Hepatocyte (in vitro differentiated cells): ENCODE measurements around the gene EPPIN. TPM values are rescaled to one million over a fixed set of nuclear protein-coding genes. Genes with fewer than 3 reads are reported as not detected.

ENCODE experiments used
- DNase-seq: peaks from one replicate; pipeline ENCODE4 v3.0.0-alpha.2; 2016; ENCODE audit warnings: low spot score
- H2AFZ ChIP-seq: fragments of 200-600 bp; sonication (generic); 2 replicates; pipeline ENCODE4 v1.6.0; 2016; ENCODE audit warnings: antibody characterized with exemption, mild to moderate bottlenecking
- H3K27ac ChIP-seq: fragments of 200-600 bp; sonication (generic); 2 replicates; pipeline ENCODE4 v1.5.1; 2016; ENCODE audit warnings: mild to moderate bottlenecking
- H3K27me3 ChIP-seq: fragments of 200-600 bp; sonication (generic); 2 replicates; pipeline ENCODE4 v1.6.1; 2016
- H3K36me3 ChIP-seq: fragments of 200-600 bp; sonication (generic); replicated peaks from 2 replicates; pipeline ENCODE4 v1.5.1; 2016; ENCODE audit warnings: low read depth; ENCODE audit not compliant: insufficient read depth
- H3K4me1 ChIP-seq: fragments of 200-600 bp; sonication (generic); 2 replicates; pipeline ENCODE4 v1.5.1; 2016; ENCODE audit warnings: mild to moderate bottlenecking, moderate library complexity; ENCODE audit not compliant: insufficient read depth
- H3K4me2 ChIP-seq: fragments of 200-600 bp; sonication (generic); 2 replicates; pipeline ENCODE4 v1.6.0; 2016
- H3K4me3 ChIP-seq: fragments of 200-600 bp; sonication (generic); 2 replicates; pipeline ENCODE4 v1.5.1; 2016; ENCODE audit warnings: mild to moderate bottlenecking
- H3K79me2 ChIP-seq: fragments of 200-600 bp; sonication (generic); 2 replicates; pipeline ENCODE4 v1.6.0; 2017; ENCODE audit warnings: mild to moderate bottlenecking
- H3K9me2 ChIP-seq: fragments of 200-600 bp; sonication (generic); replicated peaks from 2 replicates; pipeline ENCODE4 v1.6.0; 2017; ENCODE audit warnings: mild to moderate bottlenecking; ENCODE audit not compliant: insufficient read depth
- H3K9me3 ChIP-seq: fragments of 200-600 bp; sonication (generic); 2 replicates; pipeline ENCODE4 v1.5.1; 2016; ENCODE audit warnings: low read depth, mild to moderate bottlenecking
- H4K20me1 ChIP-seq: fragments of 200-600 bp; sonication (generic); 2 replicates; pipeline ENCODE4 v1.6.0; 2016; ENCODE audit warnings: mild to moderate bottlenecking; ENCODE audit not compliant: insufficient read depth, poor library complexity, severe bottlenecking
- CTCF ChIP-seq: fragments of 200-600 bp; sonication (generic); IDR thresholded peaks from 2 replicates; pipeline ENCODE4 v1.5.1; 2016; ENCODE audit warnings: antibody characterized with exemption, mild to moderate bottlenecking; ENCODE audit not compliant: poor library complexity
- EZH2 ChIP-seq: fragments of 200-600 bp; sonication (generic); IDR thresholded peaks from 2 replicates; pipeline ENCODE4 v1.6.1; 2016; ENCODE audit warnings: antibody characterized with exemption, mild to moderate bottlenecking, borderline replicate concordance
- EZH2phosphoT487 ChIP-seq: fragments of 200-600 bp; sonication (generic); IDR thresholded peaks from one replicate; pipeline ENCODE4 v1.6.1; 2018; ENCODE audit warnings: antibody characterized with exemption, mild to moderate bottlenecking, low read depth, moderate library complexity; ENCODE audit not compliant: unreplicated experiment, severe bottlenecking
- WGBS: methylation state at CpG from one replicate; pipeline ENCODE4 v1.1.6; 2016; ENCODE audit warnings: low lambda C conversion rate; ENCODE audit errors: missing lambda C conversion rate; 5-methylcytosine and 5-hydroxymethylcytosine counted together
- polyA plus RNA-seq: library from polyadenylated mRNA; unstranded; fragments of >200 nt; fragmentation: Nextera tagmentation; extraction: Ambion mirVana; gene quantifications from 2 replicates; pipeline ENCODE4 v1.2.1, GENCODE V29; 2016
- total RNA-seq: library from RNA; depleted of rRNA; stranded (reverse); fragments of >200 nt; gene quantifications from 2 replicates; pipeline ENCODE4 v1.2.3, GENCODE V29; 2014

Gene EPPIN
- total and polyA plus RNA-seq, 2 experiments from 2014 or later = not detected

GRCh38 chr20:45527294-45527693 lies 19.9 kb downstream of the EPPIN start:
- Histone ChIP-seq H3K79me2 (no peaks in the 10 kb centered on the region), H3K9me2 (no peaks in the 10 kb centered on the region), H2AFZ (no peak overlapping the region), H3K36me3 (no peaks in the 10 kb centered on the region), H3K4me1 (no peaks in the 10 kb centered on the region), H3K4me2 (no peak overlapping the region), H3K27me3 (peaks cover 28% of the 10 kb centered on the region), H4K20me1 (no peaks in the 10 kb centered on the region), H3K9me3 (no peaks in the 10 kb centered on the region), H3K4me3 (no peak overlapping the region), H3K27ac (no peak overlapping the region)
- DNase-seq = no peak
- 77% methylated on average over 4 of the region's 4 CpGs for WGBS
- TF ChIP-seq EZH2phosphoT487 (no peak), CTCF (no peak), EZH2 (no peak)

GRCh38 chr20:45523821-45524220 lies 23.4 kb downstream of the EPPIN start:
- WGBS = 97% methylated on average over 1 of the region's 1 CpG
- Histone ChIP-seq H3K79me2 (no peaks in the 10 kb centered on the region), H3K27me3 (peaks cover 28% of the 10 kb centered on the region), H3K9me2 (no peaks in the 10 kb centered on the region), H3K9me3 (no peaks in the 10 kb centered on the region), H3K4me3 (no peak overlapping the region), H3K4me2 (no peak overlapping the region), H4K20me1 (no peaks in the 10 kb centered on the region), H3K36me3 (no peaks in the 10 kb centered on the region), H2AFZ (no peak overlapping the region), H3K27ac (no peak overlapping the region), H3K4me1 (no peaks in the 10 kb centered on the region)
- TF ChIP-seq CTCF = no peak
- TF ChIP-seq EZH2phosphoT487 = no peak
- no peak for TF ChIP-seq EZH2
- DNase-seq = no peak

GRCh38 chr20:45518282-45518681 lies 28.9 kb downstream of the EPPIN start:
- no peak for DNase-seq
- Histone ChIP-seq H3K79me2 (no peaks in the 10 kb centered on the region), H3K4me1 (no peaks in the 10 kb centered on the region), H4K20me1 (no peaks in the 10 kb centered on the region), H3K27me3 (peaks cover 15% of the 10 kb centered on the region), H2AFZ (no peak overlapping the region), H3K4me3 (no peak overlapping the region), H3K36me3 (no peaks in the 10 kb centered on the region), H3K9me3 (no peaks in the 10 kb centered on the region), H3K9me2 (no peaks in the 10 kb centered on the region), H3K27ac (no peak overlapping the region), H3K4me2 (no peak overlapping the region)
- WGBS = 67% methylated on average over 2 of the region's 2 CpGs
- TF ChIP-seq EZH2phosphoT487 (no peak), EZH2 (no peak), CTCF (no peak)
